ENCODE measurements around the gene LMTK2.

- TF ChIP-seq CTCF (conservative IDR thresholded peaks at IDR 0.05; ENCODE audit: low read length): no peak
- no peak for TF ChIP-seq EZH2phosphoT487 (IDR thresholded peaks at IDR 0.05; ENCODE audit: borderline replicate concordance, low read depth, low read length)
Measured at GRCh38 chr7:98177553-98177952, 70.9 kb downstream of the LMTK2 start.

Data from OCI-LY7 (cell line).